ENCODE measurements around the gene BLMH. TPM values are rescaled to one million over a fixed set of nuclear protein-coding genes. Genes with fewer than 3 reads are reported as not detected.

Gene BLMH
- total and polyA plus RNA-seq, 10 of the 15 experiments (the other 5 are each of a cell fraction or from before 2014, with no cell fraction given): 16.1 to 63.9 (median 54.0) TPM

DNA sequence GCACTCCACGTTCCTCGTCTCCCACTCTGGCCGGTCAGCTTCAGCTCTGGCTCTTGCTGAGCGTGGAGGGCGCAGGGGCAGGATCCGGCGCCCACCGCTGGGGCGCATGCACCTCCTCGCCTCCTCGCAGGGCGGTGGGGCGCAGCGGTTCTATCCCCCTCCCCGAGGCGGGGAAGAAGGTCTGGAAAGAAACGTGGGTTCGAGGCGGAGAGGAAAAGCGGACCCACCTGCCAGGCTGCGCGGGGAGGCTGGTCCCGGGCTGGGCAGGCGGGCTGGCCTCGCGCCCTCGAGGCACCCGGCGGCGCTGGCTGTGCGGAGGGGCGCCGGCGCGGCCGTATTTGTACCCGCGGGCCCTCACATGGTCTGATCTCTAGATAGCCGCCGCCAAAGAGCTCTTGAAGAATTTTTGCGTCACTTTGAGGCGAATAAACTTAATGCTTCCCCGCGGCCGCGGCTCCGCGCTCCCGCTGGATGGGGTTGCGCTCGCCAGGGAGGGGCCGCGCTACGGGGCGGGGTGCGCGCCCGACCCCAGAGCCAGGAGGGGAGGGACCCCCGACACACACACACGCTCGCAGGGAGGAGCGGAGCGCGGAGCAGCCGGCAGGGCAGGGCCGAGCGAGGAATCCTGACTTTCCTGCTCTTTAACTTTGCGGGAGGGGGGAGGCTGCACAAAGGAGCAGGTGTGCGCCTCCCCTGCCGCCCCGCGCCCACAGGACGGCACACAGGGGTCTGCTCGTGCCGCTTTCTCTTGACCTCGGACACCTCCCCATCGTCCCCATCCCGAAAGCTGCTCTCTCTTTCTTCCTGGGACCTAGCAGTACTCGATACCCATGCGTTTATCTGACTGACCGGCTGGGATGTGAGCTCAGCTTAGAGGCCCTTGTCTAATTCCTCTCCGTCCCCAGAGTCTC is 56.1 kb downstream of the BLMH start, which contains the start of gene SLC6A4:
Gene SLC6A4 (minus strand): TSS at position 312 of the 911 bp plus-strand sequence. CDS start 13,739 bp downstream, outside the sequence.
- 24% methylated on average over 76 of the region's 82 CpGs for WGBS (ENCODE audit: insufficient coverage, insufficient replicate concordance, low lambda C conversion rate, missing lambda C conversion rate)
- Histone ChIP-seq H3K4me3 (peak within 1 kb of the TSS; percentile 45), H3K27me3 (replicated peaks in 1 of 2; ENCODE audit: control insufficient read depth in 2 of 2, insufficient read depth in 2 of 2, low read length in 1 of 2) (no peaks in the 10 kb centered on the region), H3K9me3 (replicated peaks; ENCODE audit: control insufficient read depth, insufficient read depth, low read length) (no peaks in the 10 kb centered on the region; the same call in 2 of the 3 replicates), H3K9ac (ENCODE audit: control insufficient read depth, insufficient read depth, low read length) (no peak within 1 kb of the TSS), H3K27ac (ENCODE audit: control insufficient read depth, insufficient read depth) (no peak within 1 kb of the TSS), H3K79me2 (ENCODE audit: control insufficient read depth, insufficient read depth, low read length) (no peaks in the 10 kb centered on the region), H2AFZ (ENCODE audit: control insufficient read depth, low read depth, low read length) (peak within 1 kb of the TSS; percentile 37), H4K20me1 (ENCODE audit: control insufficient read depth, insufficient read depth) (no peaks in the 10 kb centered on the region), H3K4me2 (ENCODE audit: control insufficient read depth, insufficient read depth) (peak within 1 kb of the TSS; percentile 94), H3K36me3 (ENCODE audit: control insufficient read depth in 2 of 2, insufficient read depth in 2 of 2, low read length in 1 of 2) (no peaks in the 10 kb centered on the region), H3K4me1 (ENCODE audit: control insufficient read depth, insufficient read depth, low read length) (peaks cover 29% of the 10 kb centered on the region)
- CTCF ChIA-PET: interaction anchor here (0.6 to 5.6 kb wide), 21 partner anchors 10 to 199 kb away, joined by 3 to 127 read pairs (median 8); partner anchors contain the start of gene TMIGD1
- POLR2A ChIA-PET: no interaction called here
- ATAC-seq (peak; percentile 35), DNase-seq (ENCODE audit: low read depth, low spot score) (no peak), FAIRE-seq (no peak)
- in situ Hi-C loops (cut with MboI) (loop anchor here (5.0 kb wide), 1 partner anchor 108 kb away; no protein-coding TSS in a partner anchor), intact Hi-C loops (cut with micrococcal nuclease; ENCODE audit: unreplicated experiment) (loop anchor here (1.0 to 10.0 kb wide), 4 partner anchors 63 to 131 kb away; partner anchors contain the start of gene TMIGD1)
- TF ChIP-seq, protein P1, sequence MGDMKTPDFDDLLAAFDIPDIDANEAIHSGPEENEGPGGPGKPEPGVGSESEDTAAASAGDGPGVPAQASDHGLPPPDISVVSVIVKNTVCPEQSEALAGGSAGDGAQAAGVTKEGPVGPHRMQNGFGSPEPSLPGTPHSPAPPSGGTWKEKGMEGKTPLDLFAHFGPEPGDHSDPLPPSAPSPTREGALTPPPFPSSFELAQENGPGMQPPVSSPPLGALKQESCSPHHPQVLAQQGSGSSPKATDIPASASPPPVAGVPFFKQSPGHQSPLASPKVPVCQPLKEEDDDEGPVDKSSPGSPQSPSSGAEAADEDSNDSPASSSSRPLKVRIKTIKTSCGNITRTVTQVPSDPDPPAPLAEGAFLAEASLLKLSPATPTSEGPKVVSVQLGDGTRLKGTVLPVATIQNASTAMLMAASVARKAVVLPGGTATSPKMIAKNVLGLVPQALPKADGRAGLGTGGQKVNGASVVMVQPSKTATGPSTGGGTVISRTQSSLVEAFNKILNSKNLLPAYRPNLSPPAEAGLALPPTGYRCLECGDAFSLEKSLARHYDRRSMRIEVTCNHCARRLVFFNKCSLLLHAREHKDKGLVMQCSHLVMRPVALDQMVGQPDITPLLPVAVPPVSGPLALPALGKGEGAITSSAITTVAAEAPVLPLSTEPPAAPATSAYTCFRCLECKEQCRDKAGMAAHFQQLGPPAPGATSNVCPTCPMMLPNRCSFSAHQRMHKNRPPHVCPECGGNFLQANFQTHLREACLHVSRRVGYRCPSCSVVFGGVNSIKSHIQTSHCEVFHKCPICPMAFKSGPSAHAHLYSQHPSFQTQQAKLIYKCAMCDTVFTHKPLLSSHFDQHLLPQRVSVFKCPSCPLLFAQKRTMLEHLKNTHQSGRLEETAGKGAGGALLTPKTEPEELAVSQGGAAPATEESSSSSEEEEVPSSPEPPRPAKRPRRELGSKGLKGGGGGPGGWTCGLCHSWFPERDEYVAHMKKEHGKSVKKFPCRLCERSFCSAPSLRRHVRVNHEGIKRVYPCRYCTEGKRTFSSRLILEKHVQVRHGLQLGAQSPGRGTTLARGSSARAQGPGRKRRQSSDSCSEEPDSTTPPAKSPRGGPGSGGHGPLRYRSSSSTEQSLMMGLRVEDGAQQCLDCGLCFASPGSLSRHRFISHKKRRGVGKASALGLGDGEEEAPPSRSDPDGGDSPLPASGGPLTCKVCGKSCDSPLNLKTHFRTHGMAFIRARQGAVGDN (IDR thresholded peaks at IDR 0.05): peak; percentile 60; the same call in 1 of the 2 replicates
- TF ChIP-seq ZBTB33 (IDR thresholded peaks at IDR 0.05): peak; percentile 3; the same call in 1 of the 2 replicates
- TF ChIP-seq, protein P2, sequence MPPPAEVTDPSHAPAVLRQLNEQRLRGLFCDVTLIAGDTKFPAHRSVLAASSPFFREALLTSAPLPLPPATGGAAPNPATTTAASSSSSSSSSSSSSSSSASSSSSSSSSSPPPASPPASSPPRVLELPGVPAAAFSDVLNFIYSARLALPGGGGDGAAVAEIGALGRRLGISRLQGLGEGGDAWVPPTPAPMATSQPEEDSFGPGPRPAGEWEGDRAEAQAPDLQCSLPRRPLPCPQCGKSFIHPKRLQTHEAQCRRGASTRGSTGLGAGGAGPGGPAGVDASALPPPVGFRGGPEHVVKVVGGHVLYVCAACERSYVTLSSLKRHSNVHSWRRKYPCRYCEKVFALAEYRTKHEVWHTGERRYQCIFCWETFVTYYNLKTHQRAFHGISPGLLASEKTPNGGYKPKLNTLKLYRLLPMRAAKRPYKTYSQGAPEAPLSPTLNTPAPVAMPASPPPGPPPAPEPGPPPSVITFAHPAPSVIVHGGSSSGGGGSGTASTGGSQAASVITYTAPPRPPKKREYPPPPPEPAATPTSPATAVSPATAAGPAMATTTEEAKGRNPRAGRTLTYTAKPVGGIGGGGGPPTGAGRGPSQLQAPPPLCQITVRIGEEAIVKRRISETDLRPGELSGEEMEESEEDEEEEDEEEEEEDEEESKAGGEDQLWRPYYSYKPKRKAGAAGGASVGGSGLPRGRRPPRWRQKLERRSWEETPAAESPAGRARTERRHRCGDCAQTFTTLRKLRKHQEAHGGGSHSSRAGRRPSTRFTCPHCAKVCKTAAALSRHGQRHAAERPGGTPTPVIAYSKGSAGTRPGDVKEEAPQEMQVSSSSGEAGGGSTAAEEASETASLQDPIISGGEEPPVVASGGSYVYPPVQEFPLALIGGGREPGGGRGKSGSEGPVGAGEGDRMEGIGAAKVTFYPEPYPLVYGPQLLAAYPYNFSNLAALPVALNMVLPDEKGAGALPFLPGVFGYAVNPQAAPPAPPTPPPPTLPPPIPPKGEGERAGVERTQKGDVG (CRISPR knock-in tag; IDR thresholded peaks at IDR 0.05): no peak
- SMC1A ChIA-PET (ENCODE audit: uncharacterized antibody, unreplicated experiment): interaction anchor here (0.8 to 4.5 kb wide), 21 partner anchors 10 to 131 kb away, joined by 3 to 69 read pairs (median 4); partner anchors contain the start of gene TMIGD1
- no TSS peak for BruUV-seq (replicated peaks)
- RAD21 ChIA-PET (ENCODE audit: unreplicated experiment): interaction anchor here (0.7 to 3.3 kb wide), 11 partner anchors 11 to 130 kb away, joined by 3 to 52 read pairs (median 5); no protein-coding TSS in a partner anchor

All from GM12878 (cell line).